PC-3 (cell line): ENCODE data around the gene HDHD5.

Experiments used
- EZH2 ChIP-seq: fragments of 300-600 bp; sonication (generic); IDR thresholded peaks from one replicate; pipeline ENCODE4 v1.6.1; 2017; ENCODE audit warnings: antibody characterized with exemption, mild to moderate bottlenecking, low read length; ENCODE audit not compliant: unreplicated experiment
- EZH2phosphoT487 ChIP-seq: fragments of 300-600 bp; sonication (generic); IDR thresholded peaks from 2 replicates; pipeline ENCODE4 v1.6.1; 2018; ENCODE audit warnings: mild to moderate bottlenecking, antibody characterized with exemption, low read length, borderline replicate concordance
- TF ChIP-seq, protein P1 (sequence below): fragments of 300-600 bp; sonication (generic); conservative IDR thresholded peaks from 2 replicates; pipeline ENCODE4 v1.5.1; 2017; ENCODE audit warnings: antibody characterized with exemption, low read depth, mild to moderate bottlenecking, low read length

DNA sequence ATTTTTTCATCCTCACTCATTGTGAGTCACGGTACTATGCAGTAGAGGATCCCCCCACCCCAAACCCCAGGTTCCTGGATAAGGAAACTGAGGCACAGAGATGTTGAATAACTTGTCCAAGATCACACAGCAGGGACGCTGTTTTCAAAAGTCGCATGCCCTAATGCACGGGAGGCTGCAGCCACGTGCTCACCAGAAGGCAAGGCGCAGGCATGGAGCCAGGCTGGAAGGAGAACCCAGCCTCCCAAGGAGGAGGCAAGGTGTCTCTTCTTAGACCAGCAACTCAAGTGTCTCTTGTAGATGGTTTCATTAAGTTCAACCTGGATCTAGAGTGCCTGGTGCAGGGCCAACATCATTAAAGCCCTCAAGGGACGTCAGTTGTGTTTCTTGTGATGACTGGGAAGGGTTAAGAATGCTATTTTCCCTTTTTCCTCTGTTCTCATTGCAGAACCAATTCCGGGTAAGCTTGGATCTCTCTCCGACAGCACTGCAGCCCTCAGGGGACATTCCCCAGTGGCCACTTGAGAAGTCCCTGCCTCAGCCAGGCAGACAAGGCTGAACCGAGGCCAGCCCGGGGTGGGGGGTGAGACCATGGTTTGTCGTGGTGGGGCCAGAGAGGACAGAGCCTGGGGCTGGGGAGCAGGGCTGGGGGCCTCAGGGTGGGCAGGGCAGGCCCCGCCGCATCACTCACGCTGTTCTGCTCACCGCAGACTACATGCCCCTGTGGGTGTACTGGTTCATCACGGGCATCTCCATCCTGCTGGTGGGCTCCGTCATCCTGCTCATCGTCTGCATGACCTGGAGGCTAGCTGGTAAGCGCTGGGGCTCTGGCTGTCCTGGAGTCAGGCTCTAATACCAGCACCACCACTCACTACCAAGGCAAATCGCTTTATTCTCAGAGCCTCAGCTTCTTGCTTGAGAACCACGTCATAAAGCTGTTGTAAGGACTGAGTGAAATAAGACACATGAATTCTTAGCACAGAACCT lies 53.6 kb downstream of the HDHD5 start:
- TF ChIP-seq, protein P1, sequence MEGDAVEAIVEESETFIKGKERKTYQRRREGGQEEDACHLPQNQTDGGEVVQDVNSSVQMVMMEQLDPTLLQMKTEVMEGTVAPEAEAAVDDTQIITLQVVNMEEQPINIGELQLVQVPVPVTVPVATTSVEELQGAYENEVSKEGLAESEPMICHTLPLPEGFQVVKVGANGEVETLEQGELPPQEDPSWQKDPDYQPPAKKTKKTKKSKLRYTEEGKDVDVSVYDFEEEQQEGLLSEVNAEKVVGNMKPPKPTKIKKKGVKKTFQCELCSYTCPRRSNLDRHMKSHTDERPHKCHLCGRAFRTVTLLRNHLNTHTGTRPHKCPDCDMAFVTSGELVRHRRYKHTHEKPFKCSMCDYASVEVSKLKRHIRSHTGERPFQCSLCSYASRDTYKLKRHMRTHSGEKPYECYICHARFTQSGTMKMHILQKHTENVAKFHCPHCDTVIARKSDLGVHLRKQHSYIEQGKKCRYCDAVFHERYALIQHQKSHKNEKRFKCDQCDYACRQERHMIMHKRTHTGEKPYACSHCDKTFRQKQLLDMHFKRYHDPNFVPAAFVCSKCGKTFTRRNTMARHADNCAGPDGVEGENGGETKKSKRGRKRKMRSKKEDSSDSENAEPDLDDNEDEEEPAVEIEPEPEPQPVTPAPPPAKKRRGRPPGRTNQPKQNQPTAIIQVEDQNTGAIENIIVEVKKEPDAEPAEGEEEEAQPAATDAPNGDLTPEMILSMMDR, result no peak
- no peak for TF ChIP-seq EZH2
- no peak for TF ChIP-seq EZH2phosphoT487
